DMS 273 (cell line): ENCODE data around the gene LRRTM4.

Experiments
- DNase-seq: peaks from one replicate; lab custom pipeline; 2025; ENCODE audit not compliant: unreplicated experiment; lab: John Stamatoyannopoulos, UW

Gene LRRTM4

GRCh38 chr2:77005522-77005921, 516.7 kb downstream of the LRRTM4 start:
- DNase-seq: no peak

- DNase-seq: no peak
Measured at GRCh38 chr2:77001895-77002294, 520.3 kb downstream of the LRRTM4 start.

GRCh38 chr2:76998704-76999103, 523.5 kb downstream of the LRRTM4 start:
- no peak for DNase-seq

GRCh38 chr2:76998152-76998551, 524.0 kb downstream of the LRRTM4 start:
- DNase-seq: no peak

GRCh38 chr2:76997296-76997695, 524.9 kb downstream of the LRRTM4 start:
- DNase-seq: no peak

- no peak for DNase-seq
Measured at GRCh38 chr2:76985387-76986136, 536.6 kb downstream of the LRRTM4 start.

GRCh38 chr2:76984359-76984758, 537.8 kb downstream of the LRRTM4 start:
- no peak for DNase-seq

- DNase-seq: no peak
Measured at GRCh38 chr2:76980067-76980787, 541.9 kb downstream of the LRRTM4 start.

- DNase-seq: no peak
Measured at GRCh38 chr2:76977846-76978727, 544.1 kb downstream of the LRRTM4 start.

GRCh38 chr2:76975752-76976151, 546.4 kb downstream of the LRRTM4 start:
- DNase-seq: no peak

GRCh38 chr2:76973610-76974009, 548.6 kb downstream of the LRRTM4 start:
- DNase-seq: no peak

GRCh38 chr2:76965772-76966171, 556.4 kb downstream of the LRRTM4 start:
- no peak for DNase-seq

- no peak for DNase-seq
Measured at GRCh38 chr2:76958749-76959148, 563.4 kb downstream of the LRRTM4 start.

GRCh38 chr2:76953733-76954347, 568.3 kb downstream of the LRRTM4 start:
- peak; percentile 53 for DNase-seq

GRCh38 chr2:76946631-76947145, 575.5 kb downstream of the LRRTM4 start:
- no peak for DNase-seq

GRCh38 chr2:76940559-76940958, 581.6 kb downstream of the LRRTM4 start:
- no peak for DNase-seq

- DNase-seq: no peak
Measured at GRCh38 chr2:76938153-76938552, 584.0 kb downstream of the LRRTM4 start.

GRCh38 chr2:76932550-76932949, 589.6 kb downstream of the LRRTM4 start:
- DNase-seq: no peak

GRCh38 chr2:76930056-76930744, 592.0 kb downstream of the LRRTM4 start:
- DNase-seq: no peak

- DNase-seq: no peak
Measured at GRCh38 chr2:76928026-76928425, 594.1 kb downstream of the LRRTM4 start.
